GM04504 (cell line): ENCODE measurements around the gene GOLGA5.
"Not testable (repeated sequence)": the region's sequence is repeated elsewhere in the genome, so short reads cannot be mapped to it uniquely, and the experiment has no call there.

ENCODE experiments used
- DNase-seq: peaks from one replicate; pipeline ENCODE4 v3.0.0-alpha.2; 2012; ENCODE audit warnings: low read depth

GOLGA5 gene

DNA sequence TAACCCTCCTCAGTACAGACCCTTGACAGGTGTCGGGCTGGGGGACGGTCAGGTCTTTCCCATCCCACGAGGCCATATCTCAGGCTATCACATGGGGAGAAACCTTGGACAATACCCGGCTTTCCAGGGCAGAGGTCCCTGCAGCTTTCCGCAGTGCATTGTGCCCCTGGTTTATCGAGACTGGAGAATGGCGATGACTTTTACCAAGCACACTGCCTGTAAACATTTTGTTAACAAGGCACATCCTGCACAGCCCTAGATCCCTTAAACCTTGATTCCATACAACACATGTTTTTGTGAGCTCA lies 26.4 kb downstream of the GOLGA5 start:
- DNase-seq = not testable (repeated sequence)

DNA sequence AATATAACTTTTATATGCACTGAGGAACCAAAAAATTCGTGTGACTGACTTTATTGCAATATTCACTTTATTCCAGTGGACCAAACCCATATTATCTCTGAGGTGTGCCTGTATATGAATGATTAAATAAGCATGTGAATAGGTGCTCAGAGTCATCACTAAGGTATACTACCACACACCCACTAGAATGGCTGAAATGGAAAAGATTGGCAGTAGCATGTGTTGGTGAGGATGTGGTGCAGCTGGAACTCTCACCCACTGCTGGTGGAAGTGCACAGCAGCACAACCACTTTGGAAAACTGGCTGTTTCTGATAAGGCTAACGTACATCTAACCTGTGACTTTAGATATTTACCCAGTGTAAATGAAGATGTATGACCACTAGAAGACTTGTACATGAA lies 36.8 kb downstream of the GOLGA5 start:
- no peak for DNase-seq

DNA sequence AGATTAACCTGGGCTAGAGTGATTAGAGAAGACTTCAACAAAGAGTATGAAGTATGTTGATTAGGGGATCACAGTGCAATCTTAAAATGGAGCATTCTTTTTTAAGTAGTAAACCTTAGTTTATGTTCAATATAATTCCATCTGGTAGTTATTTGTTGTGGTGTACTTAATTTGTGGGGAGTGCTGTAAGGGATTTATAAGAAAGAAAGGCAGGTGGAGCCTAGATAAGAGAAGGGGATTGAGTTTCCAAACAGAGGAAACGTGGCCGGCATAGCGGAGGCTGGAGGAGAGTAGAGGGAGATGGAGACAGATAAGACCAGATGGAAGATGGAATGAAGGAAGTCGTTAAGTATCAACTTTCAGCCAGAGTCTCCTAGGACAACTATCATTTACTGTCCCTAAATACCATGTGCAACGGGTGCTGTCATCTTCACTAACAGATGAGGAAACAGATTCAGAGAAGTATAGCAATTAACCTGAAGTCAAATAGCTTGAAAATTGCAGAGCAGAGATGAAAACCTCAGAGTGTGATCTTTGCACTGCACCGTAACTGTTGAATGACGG lies 38.1 kb downstream of the GOLGA5 start:
- no peak for DNase-seq

DNA sequence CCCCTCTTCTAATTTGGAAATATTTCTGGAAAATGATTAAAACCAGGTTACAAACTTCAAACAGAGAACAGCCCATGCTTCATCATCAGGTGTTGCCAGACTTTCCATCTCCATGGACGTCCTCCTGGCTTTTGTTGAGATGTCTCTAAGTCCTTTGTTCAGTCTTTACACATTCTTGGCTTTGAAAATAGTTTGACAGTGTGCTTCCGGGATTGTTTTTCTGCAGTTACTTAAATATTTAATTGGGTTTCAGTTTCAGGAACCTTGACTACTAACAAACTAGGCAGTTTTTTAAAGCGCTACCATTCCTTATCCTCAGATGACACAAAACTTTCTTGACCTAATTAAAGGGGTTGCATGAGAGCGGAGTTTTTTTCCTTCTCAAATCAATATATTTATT lies 47.8 kb downstream of the GOLGA5 start:
- DNase-seq = no peak

DNA sequence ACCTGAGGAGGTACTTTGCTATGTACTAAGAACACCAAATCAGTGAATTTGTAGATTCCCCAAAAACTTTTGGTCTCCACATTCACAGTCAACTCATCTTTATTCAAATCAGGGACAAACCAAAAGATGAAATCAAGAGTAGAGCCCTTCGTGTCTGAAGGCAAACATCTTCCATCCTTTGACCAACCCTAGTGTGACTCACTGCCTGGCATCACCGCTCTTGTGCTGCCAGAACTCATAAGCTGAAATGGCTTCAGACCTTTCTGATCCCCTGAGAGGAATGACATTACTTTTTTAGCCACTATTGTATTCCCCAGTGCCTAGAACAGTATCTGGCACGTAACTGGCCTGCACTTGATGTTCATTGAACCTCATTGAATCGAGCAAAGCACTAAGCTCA lies 50.1 kb downstream of the GOLGA5 start:
- DNase-seq = no peak

DNA sequence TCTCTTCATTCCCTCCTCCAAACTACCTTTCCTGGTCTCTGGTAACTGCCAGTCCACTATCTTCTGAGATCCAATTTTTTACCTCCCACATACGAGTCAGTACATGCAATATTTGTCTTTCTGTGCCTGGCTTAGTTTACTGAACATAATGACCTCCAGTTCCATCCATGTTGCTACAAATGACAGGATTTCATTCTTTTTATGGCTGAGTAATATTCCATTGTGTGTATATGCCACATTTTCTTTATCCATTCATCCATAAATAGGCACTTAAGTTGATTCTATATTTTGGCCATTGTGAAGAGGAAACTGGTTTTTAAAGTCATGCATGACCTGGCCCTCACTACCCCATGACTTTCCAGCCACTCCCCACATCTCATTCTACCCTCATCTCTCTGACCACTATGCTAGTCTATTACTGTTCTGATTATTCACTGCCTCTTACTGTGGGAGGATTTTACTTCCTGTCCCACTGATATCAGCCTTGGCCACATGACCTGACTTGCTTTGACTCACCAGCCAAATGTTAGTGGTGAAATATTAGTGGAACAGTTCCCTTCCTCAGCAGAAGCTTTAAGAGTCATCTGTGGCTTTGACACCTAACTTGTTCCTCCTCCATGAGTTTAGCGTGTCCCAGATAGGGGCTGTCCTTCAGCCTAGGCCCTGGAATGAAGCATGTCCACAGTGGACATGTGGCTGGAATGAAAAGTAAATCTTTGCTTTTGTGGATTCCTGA lies 52.2 kb downstream of the GOLGA5 start:
- peak; percentile 38 for DNase-seq

DNA sequence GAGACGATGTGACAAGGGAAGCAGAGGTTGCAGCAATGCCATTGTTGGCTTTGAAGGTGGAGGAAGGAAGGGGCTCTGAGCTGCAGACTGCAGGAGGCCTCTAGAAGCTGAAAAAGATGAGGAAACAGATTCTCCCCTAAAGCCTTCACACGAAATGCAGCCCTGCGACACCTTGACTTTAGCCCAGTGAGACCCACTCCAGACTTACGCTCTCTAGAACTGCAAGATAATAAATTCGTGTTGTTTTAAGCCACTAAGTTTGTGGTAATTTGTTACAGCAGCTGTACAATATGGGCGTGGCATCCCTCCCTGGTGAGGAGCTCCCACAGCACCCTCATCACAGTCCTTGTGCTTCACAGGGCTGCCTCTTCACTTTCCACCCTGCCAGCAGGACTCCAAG lies 53.2 kb downstream of the GOLGA5 start:
- DNase-seq = no peak

DNA sequence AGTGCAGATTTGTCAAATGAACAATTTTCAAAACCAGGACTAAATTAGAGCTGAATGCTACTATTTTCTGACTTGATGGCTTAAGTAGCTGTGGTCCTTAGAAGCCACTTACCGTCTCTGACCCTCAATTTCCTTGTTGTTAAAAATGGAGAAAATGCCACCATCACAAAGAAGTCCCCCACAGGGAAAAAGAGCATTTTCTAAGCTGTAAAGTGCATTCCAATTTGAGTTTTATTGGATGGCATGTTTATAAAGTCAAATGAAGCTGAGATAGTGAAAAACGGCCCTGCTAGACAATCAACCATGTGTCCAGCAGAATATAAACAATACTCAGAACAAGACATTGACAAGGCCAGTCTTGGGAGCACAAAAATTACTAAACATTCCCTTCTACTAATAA lies 53.6 kb downstream of the GOLGA5 start:
- DNase-seq = no peak

DNA sequence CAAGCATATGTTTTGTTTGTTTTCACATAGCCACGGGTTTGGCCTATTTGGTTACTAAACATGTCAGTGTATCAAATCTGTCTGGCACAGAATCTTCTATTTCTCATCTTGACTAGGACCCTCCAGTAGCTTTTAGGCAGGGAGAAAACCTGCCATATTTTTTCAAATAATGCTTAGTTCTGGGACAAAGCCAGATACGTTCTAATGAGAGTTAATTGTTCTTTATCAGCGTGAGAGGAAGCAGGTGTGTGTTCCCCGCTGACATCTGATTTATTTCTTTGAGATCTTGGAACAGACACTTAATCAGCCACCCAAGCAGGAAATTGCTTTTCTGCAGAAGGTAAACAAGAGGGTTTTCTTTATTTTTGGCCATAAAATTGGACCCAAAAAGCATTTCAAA lies 54.8 kb downstream of the GOLGA5 start:
- DNase-seq = no peak

DNA sequence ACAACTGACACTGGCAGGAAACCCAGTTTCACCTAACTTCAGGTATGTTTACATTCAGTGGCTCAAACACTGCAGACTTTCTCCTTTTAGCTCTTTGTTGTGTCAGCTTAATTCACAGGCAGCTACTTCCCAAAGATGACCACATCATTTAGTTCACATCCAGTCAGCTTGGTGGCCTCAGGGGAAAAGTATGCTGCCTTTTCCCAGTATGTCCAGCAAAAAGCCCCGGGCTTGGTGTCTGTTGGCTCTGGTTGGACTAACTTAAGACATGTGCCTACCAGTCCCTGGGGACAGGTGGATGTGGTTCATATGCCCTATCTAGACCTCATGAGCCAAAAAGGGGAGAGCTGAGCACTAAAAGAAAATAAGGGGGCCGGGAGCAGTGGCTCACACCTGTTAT lies 56.4 kb downstream of the GOLGA5 start:
- peak; percentile 14 for DNase-seq

DNA sequence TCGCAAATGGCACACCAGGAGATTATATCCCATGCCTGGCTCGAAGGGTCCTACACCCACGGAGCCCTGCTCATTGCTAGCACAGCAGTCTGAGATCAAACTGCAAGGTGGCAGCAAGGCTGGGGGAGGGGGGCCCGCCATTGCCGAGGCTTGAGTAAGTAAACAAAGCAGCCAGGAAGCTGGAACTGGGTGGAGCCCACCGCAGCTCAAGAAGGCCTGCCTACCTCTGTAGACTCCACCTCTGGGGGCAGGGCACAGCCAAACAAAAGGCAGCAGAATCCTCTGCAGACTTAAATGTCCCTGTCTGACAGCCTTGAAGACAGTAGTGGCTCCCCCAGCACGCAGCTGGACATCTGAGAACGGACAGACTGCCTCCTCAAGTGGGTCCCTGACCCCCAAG lies 59.0 kb downstream of the GOLGA5 start:
- not testable (repeated sequence) for DNase-seq

DNA sequence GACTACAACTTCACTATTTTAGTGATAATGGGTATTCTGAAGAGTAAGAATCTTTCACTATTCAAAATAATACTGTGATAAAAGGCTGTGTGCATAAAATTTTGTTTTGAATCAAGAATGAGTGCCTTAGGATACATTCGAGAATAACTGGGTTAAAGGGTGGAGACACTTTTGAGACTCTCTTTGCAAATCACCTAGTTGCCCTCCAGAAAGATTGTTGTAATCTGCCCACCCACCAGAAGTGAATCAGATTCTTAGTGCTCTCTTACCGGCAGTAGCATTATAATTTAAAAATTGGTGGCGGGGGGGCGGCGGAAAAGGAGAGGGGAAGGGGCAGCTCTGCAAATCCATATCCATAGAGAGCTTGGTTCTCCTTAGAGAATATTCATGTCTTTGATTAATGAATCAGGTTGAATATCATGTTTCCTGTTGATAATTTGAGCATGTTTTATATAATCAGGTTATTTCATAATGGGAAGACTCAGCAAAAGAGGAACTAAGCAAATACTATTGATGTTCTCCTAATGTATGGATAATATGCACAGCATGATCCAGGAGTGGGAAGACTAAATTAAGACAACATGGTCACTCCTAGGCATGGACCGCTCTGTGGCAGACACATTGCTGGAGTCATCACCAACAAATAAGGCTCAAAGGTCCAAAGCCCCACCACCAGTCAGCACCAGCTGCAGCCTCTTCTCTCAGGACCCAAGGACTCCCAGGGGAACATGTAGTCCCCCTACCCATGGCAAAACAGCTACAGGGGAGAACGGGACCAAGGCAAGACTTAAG lies 66.1 kb downstream of the GOLGA5 start:
- no peak for DNase-seq

DNA sequence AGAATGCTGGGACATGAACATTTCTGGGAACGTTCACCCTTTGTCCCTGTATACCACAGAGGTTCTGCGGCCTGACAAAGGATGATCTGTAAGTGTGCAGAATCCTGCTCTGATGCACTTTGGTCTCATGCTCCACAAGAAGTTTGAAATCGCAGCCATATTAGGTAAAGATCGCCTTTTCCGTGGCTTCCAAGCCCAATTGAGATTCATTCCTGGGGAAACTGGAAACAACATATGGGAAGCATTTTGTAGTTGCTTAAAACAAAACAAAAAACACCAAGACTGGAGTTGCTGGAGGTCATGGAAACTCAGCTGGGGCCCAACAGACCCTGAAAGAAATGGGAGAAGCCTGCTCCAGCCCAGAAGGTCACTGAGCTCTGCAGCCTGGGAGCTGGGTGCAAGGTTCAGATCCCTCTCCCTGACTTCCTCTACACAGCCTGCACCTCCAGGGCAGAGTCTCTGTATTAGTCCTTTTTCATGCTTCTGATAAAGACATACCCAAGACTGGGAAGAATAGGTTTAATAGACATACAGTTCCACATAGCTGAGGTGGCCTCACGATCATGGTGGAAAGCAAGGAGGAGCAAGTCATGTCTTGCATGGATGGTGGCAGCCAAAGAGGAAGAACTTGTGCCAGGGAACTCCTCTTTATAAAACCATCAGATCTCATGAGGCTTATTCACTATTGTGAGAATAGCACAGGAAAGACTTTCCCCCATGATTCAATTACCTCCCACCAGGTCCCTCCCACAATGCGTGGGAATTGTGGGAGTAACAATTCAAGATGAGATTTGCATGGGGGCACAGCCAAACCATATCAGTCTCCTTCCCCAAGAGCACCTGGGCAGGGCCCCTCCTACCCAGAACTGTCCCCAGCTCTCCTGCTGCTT lies 68.0 kb downstream of the GOLGA5 start:
- no peak for DNase-seq

DNA sequence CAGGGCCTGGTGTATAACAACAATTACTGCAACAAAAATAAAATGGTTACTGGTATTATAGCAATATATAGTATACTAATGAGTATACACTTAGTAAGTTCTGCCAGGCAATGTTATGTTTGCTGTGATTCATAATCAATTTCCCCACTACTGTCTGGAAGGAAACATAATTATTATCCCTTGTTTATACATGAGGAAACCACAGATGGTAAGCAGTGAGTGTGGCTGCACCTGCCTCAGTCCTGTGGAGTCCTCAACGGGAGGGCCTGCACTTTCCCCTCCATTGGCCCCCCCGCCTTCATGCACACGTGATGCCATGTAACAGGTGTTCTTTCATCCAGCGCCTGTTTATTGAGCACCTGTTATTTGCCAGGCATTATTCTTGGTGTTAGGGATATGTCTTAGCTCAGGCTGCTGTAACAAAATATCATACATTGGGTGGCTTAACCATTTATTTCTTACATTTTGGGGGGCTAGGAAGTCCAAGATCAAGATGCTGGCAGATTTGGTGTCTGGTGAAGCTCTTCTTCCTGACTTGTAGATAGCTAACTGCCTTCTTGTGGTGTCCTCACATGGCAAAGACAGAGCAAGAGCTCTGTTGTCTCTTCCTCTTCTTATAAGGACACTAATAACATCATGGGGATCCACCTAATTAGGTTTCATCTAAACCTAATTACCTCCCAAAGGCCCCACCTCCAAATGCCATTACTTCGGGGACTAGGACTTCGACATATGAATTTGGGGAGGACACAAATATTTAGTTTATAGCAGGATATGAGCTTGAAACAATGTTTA lies 69.4 kb downstream of the GOLGA5 start:
- no peak for DNase-seq

DNA sequence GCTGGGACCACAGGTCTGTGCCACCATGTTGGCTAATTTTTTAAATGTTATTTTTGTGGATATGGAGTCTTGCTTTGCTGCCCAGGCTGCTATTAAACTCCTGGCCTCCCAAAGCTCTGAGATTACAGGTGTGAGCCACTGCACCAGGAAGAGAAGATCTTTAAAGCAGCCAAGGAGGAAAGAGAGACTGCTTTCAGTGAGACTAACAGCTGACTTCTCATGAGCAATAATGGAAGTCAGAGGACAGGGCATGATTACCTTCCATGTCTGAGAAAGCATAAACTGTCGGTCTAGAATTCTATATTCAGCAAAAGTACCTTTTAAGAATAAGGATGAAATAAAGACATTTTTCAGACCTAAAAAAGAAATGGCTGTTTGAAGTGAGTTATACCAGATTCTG lies 71.6 kb downstream of the GOLGA5 start:
- no peak for DNase-seq

DNA sequence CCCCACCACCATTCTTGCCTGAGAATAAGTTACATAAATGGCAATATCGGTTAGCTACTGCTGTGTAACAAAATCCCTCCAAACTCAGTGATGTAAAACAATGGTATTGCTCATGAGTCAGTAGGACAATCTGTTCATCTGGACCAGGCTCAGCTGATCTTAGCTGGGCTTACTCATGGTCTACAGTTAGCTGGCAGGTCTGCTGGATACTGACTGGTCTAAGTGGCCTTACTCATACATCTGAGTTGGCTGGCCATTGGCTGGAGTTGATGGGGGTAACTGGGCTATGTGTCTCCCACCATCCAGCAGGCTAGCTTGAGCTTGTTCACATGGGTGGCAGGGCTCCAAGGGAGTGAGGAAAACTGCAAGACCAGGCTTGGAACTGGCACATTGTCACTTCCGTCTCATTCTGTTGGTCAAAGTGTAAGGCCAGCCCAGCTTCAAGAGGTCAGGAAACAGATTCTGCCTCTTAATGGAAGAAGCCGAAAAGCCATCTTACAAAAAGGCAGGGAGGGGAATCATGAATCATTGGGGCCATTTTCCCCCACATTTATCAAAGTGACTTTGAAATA lies 72.2 kb downstream of the GOLGA5 start:
- DNase-seq = no peak

DNA sequence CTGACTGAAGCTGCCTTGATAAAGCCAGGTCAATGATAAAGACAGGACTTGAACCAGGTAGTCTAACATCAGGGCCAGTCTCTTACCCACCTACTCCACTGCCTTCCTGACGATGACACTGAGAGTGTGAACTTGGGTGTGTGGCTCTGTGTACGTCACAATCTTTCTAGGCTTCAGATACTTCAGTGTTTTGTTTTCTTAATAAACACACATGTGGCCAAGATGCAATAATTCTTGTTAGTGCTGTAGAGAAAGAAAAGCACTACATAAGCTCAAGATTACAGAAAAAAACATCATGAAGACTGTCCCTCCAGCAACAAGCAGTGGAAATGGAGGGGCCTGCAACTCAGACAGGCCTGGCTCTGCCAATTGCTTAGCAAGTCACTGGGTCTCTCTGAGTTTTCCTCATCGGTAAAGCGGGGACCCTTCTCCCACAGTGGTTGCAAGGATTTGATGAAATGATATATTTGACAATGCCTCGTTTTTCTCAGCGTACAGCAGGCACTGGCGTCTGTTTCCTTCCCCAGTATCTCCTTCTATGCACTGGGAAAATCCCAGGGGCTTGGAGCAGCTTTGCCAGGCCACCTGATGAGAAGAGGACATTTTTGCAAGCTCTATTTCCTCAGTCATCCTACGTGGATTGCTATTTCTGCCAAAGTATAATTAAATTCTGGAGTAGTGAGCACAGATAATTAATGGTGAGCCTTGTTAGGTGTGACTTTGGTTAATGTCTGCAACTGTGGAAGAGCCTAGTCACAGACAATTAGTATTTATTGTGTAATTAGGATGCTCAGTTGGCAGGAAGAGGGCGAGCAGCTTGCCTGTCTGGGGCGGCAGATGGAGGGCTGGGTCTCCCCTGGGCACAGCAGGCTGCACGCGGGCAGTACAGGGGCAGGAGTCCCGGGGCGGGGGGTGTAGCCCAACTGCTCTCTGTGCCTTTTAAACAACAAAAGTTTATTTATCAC lies 73.1 kb downstream of the GOLGA5 start:
- no peak for DNase-seq

DNA sequence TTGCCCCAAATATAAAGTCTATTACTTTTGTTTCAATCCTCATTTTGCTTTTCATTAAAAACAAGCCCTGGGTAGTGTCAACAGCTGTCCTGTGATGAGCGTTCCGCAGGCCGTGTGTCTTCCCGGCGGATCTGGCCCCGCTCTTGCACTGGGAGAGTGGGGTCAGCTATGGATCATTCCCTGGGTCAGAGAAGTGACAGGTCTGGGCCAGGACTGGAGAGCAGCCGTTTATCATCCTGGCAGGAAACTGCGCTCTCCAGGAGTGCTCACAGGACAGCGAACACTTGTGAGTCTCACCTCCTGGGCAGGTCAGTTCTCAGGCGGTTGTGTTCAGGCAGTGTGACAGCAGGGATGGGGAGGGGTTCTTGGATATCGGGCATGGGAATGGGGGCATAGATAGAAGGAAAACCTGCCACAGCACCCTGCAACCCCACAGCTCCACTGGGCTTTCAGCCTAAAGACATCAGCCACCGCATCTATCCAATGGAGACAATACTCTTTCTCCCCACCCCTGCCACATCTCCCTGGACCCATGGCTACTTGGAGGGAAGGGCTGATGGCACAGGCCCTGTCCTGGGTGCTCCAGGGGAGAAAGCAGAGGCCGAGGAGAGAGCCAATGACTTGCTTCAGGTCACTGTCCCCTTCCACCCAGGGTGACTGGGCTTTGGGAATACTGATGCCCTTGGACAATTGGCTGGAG lies 81.0 kb downstream of the GOLGA5 start:
- no peak for DNase-seq

DNA sequence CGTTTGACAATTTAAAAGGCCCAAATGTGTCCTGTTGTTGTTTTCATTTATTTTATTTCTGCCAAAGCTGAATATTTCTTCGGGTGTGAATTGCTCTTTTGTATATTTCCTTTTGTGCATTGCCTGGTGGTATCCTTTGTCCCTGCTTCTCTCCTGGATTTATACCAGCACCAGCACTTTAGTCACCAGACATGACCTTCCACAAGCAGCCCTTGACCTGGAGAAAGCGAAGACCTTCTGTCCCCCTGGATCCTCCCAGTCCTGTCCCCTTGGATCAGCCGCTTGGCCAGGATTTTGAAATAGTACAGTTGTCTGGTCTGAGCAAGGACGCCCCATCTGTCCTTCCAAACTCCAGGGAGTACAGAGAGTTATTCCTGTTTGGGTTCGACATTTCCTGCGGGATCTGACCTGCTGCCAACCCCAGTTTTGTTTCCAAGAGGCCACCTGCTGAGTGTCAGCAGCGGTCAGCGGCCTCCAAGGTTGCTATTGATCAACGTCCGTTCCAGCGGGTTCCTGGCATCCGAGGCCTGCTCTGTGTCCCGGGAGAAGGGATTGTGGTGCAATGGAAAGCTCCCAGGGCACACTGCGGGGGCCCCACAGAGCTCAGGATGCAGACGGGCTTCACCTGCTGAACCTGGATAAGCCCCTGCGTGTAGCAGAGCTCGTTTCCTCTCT lies 83.8 kb downstream of the GOLGA5 start:
- DNase-seq = no peak
